H9 (cell line): ENCODE data around the gene HEATR3. TPM values are rescaled to one million over a fixed set of nuclear protein-coding genes. Genes with fewer than 3 reads are reported as not detected.

Experiments
- DNase-seq: peaks from one replicate; pipeline ENCODE4 v3.0.0-alpha.2; 2017
- H2AFZ ChIP-seq: one replicate; pipeline ENCODE4 v1.6.1; 2013; ENCODE audit warnings: mild to moderate bottlenecking, low read length, control low read depth, moderate library complexity
- H2AK5ac ChIP-seq: 2 replicates; pipeline ENCODE4 v1.6.1; 2013; ENCODE audit warnings: low read length, control low read depth, mixed read lengths; ENCODE audit not compliant: insufficient read length
- H2BK120ac ChIP-seq: one replicate; pipeline ENCODE4 v1.6.1; 2013; ENCODE audit warnings: low read depth, mild to moderate bottlenecking, low read length, control low read depth, inconsistent platforms; ENCODE audit not compliant: poor library complexity, severe bottlenecking
- H2BK12ac ChIP-seq: 2 replicates; pipeline ENCODE4 v1.6.1; 2013; ENCODE audit warnings: low read length, control low read depth, mixed read lengths, low read depth; ENCODE audit not compliant: insufficient read length
- H2BK15ac ChIP-seq: 2 replicates; pipeline ENCODE4 v1.6.1; 2013; ENCODE audit warnings: low read depth, low read length, control low read depth
- H2BK20ac ChIP-seq: one replicate; pipeline ENCODE4 v1.6.1; 2013; ENCODE audit warnings: low read depth, mild to moderate bottlenecking, low read length, control low read depth, inconsistent platforms; ENCODE audit not compliant: poor library complexity, severe bottlenecking
- H2BK5ac ChIP-seq: 2 replicates; pipeline ENCODE4 v1.6.1; 2013; ENCODE audit warnings: low read length, control low read depth, mixed read lengths; ENCODE audit not compliant: insufficient read length
- H3K14ac ChIP-seq: 2 replicates; pipeline ENCODE4 v1.6.1; 2013; ENCODE audit warnings: low read length, control low read depth; ENCODE audit not compliant: insufficient read depth
- H3K18ac ChIP-seq: 2 replicates; pipeline ENCODE4 v1.6.1; 2013; ENCODE audit warnings: low read depth, mild to moderate bottlenecking, mixed read lengths, low read length, control low read depth; ENCODE audit not compliant: insufficient read length
- H3K23ac ChIP-seq: 2 replicates; pipeline ENCODE4 v1.6.1; 2013; ENCODE audit warnings: low read length, control low read depth, mixed read lengths, low read depth; ENCODE audit not compliant: insufficient read length
- H3K23me2 ChIP-seq: 2 replicates; pipeline ENCODE4 v1.6.1; 2013; ENCODE audit warnings: low read depth, mild to moderate bottlenecking, mixed read lengths, low read length, control low read depth; ENCODE audit not compliant: insufficient read length, poor library complexity, severe bottlenecking
- H3K27ac ChIP-seq: 2 replicates; pipeline ENCODE4 v1.5.1; 2013; ENCODE audit warnings: low read length, control low read depth, mixed read lengths, low read depth; ENCODE audit not compliant: insufficient read length
- H3K27me3 ChIP-seq: 2 replicates; pipeline ENCODE4 v1.6.1; 2013; ENCODE audit warnings: low read length, control low read depth, inconsistent platforms; ENCODE audit not compliant: insufficient read depth
- H3K4ac ChIP-seq: 2 replicates; pipeline ENCODE4 v1.6.1; 2013; ENCODE audit warnings: low read depth, mild to moderate bottlenecking, control low read depth, inconsistent platforms, low read length, moderate library complexity
- H3K4me1 ChIP-seq: 2 replicates; pipeline ENCODE4 v1.6.1; 2013; ENCODE audit warnings: low read length, control low read depth, inconsistent platforms; ENCODE audit not compliant: insufficient read depth
- H3K4me2 ChIP-seq: 2 replicates; pipeline ENCODE4 v1.6.1; 2013; ENCODE audit warnings: low read length, control low read depth, mixed read lengths; ENCODE audit not compliant: insufficient read length, insufficient read depth
- H3K56ac ChIP-seq: 2 replicates; pipeline ENCODE4 v1.6.1; 2013; ENCODE audit warnings: low read depth, mild to moderate bottlenecking, mixed read lengths, low read length, control low read depth; ENCODE audit not compliant: insufficient read length
- H3K79me1 ChIP-seq: 2 replicates; pipeline ENCODE4 v1.6.1; 2013; ENCODE audit warnings: low read depth, mild to moderate bottlenecking, moderate library complexity, low read length, control low read depth, inconsistent platforms; ENCODE audit not compliant: insufficient read depth, poor library complexity, severe bottlenecking
- H3K79me2 ChIP-seq: 2 replicates; pipeline ENCODE4 v1.6.1; 2013; ENCODE audit warnings: low read length, control low read depth, inconsistent platforms; ENCODE audit not compliant: insufficient read depth
- H3K9ac ChIP-seq: 2 replicates; pipeline ENCODE4 v1.6.1; 2013; ENCODE audit warnings: low read length, control low read depth, mixed read lengths; ENCODE audit not compliant: insufficient read length; ENCODE audit errors: extremely low read depth
- H3K9me3 ChIP-seq: one replicate; pipeline ENCODE4 v1.6.1; 2013; ENCODE audit warnings: low read depth, low read length, inconsistent platforms; ENCODE audit not compliant: control insufficient read depth
- H3T11ph ChIP-seq: one replicate; pipeline ENCODE4 v1.6.1; 2013; ENCODE audit warnings: mild to moderate bottlenecking, low read length, control low read depth, inconsistent platforms
- H4K20me1 ChIP-seq: one replicate; pipeline ENCODE4 v1.6.1; 2013; ENCODE audit not compliant: control insufficient read depth, insufficient read length, insufficient read depth
- H4K5ac ChIP-seq: 2 replicates; pipeline ENCODE4 v1.6.1; 2013; ENCODE audit warnings: low read depth, mild to moderate bottlenecking, mixed read lengths, low read length, control low read depth; ENCODE audit not compliant: insufficient read length
- H4K8ac ChIP-seq: replicated peaks from 2 replicates; pipeline ENCODE4 v1.6.1; 2013; ENCODE audit warnings: low read length, control low read depth, mixed read lengths, low read depth; ENCODE audit not compliant: insufficient read length
- H4K91ac ChIP-seq: 2 replicates; pipeline ENCODE4 v1.6.1; 2013; ENCODE audit warnings: low read depth, mild to moderate bottlenecking, moderate library complexity, mixed read lengths, low read length, control low read depth; ENCODE audit not compliant: insufficient read length
- H3K27ac Mint-ChIP-seq, 3 experiments: 2 replicates in 2 of 3; 3 replicates in 1 of 3; pipeline ENCODE4 v1.8.0; 2020 to 2021; ENCODE audit warnings: mixed read lengths in 3 of 3, mild to moderate bottlenecking in 1 of 3, moderate library complexity in 1 of 3
- H3K27me3 Mint-ChIP-seq: 2 replicates; pipeline ENCODE4 v1.8.0; 2021; ENCODE audit warnings: low read depth, mild to moderate bottlenecking, moderate library complexity, mixed read lengths
- H3K36me3 Mint-ChIP-seq, 3 experiments: 2 replicates in 2 of 3; 3 replicates in 1 of 3; pipeline ENCODE4 v1.8.0; 2020 to 2021; ENCODE audit warnings: low read depth in 3 of 3, mixed read lengths in 3 of 3; ENCODE audit not compliant: insufficient read depth in 1 of 3
- H3K4me1 Mint-ChIP-seq, 2 experiments: 2 replicates each; pipeline ENCODE4 v1.8.0; 2020; ENCODE audit warnings: mixed read lengths in 2 of 2
- H3K4me3 Mint-ChIP-seq, 2 experiments: 2 replicates in 1 of 2; 3 replicates in 1 of 2; pipeline ENCODE4 v1.8.0; 2020 to 2021; ENCODE audit warnings: mild to moderate bottlenecking in 2 of 2, mixed read lengths in 2 of 2, moderate library complexity in 1 of 2
- H3K9me3 Mint-ChIP-seq, 2 experiments: 2 replicates in 1 of 2; 3 replicates in 1 of 2; pipeline ENCODE4 v1.8.0; 2020; ENCODE audit warnings: mild to moderate bottlenecking in 2 of 2, mixed read lengths in 2 of 2, moderate library complexity in 1 of 2
- WGBS: extraction: QIAGEN DNeasy Blood & Tissue Kit; methylation state at CpG from one replicate; pipeline ENCODE4 v1.1.7; 2013; ENCODE audit warnings: missing lambda C conversion rate, low lambda C conversion rate, mixed read lengths; ENCODE audit not compliant: insufficient read length; ENCODE audit errors: extremely low coverage; 5-methylcytosine and 5-hydroxymethylcytosine counted together
- total RNA-seq: library from RNA; stranded (reverse); gene quantifications from 2 replicates; pipeline ENCODE4 v1.2.1, GENCODE V29; 2021
- TF ChIP-seq, protein P1 (sequence below): fragments of 200-600 bp; sonication (generic); conservative IDR thresholded peaks from 3 replicates; pipeline ENCODE4 v1.8.0; 2021; ENCODE audit warnings: antibody characterized with exemption, mild to moderate bottlenecking

Gene HEATR3
- total RNA-seq, 1 experiment from 2014 or later: 26.5 TPM

DNA sequence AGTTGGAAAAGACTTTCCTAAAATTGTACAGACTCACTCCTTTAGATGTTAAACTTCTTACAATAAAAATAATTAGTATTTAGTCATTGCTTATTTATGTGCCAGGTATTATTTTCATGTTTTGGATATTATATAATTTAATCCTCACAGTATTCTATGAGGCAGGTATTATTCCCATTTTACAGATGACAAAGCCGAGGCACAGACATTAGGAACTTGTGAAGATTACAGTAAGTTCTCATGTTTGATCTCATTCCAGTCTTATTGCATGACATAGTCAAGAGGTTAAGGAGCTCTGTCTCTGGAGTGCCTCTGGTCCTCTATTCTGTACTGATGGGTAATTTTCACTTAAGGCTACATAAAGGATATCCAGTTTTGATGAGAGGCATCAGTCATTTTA is 3.3 kb downstream of the HEATR3 start:
- DNase-seq: no peak
- no peaks in the 10 kb centered on the region for H3K4me1 ChIP-seq
- H2BK5ac ChIP-seq: no peak overlapping the region
- peaks cover 9% of the 10 kb centered on the region for H3K79me1 ChIP-seq
- H3K18ac ChIP-seq: no peak overlapping the region
- H3K9me3 ChIP-seq: no peaks in the 10 kb centered on the region
- Mint-ChIP-seq H3K4me3 (no peak overlapping the region), H3K27me3 (no peaks in the 10 kb centered on the region), H3K27ac (no peak overlapping the region), H3K4me1 (peaks cover 25 to 29% of the 10 kb centered on the region in 2 experiments), H3K9me3 (no peaks in the 10 kb centered on the region; a peak in 2 of 5 replicates), H3K36me3 (peaks cover 6 to 23% (median 16%) of the 10 kb centered on the region in 3 experiments; a peak in 5 of 7 replicates)
- H4K91ac ChIP-seq: no peak overlapping the region
- H4K8ac ChIP-seq: no peak overlapping the region
- no peak overlapping the region for H3K9ac ChIP-seq
- no peak overlapping the region for H2BK15ac ChIP-seq
- no peak overlapping the region for H3K56ac ChIP-seq
- no peak overlapping the region for H3K4ac ChIP-seq
- 0 out of 2 replicates have a peak, but pooled peaks cover 2% of the 10 kb centered on the region for H3K79me2 ChIP-seq
- H2BK120ac ChIP-seq: no peak overlapping the region
- TF ChIP-seq, protein P1, sequence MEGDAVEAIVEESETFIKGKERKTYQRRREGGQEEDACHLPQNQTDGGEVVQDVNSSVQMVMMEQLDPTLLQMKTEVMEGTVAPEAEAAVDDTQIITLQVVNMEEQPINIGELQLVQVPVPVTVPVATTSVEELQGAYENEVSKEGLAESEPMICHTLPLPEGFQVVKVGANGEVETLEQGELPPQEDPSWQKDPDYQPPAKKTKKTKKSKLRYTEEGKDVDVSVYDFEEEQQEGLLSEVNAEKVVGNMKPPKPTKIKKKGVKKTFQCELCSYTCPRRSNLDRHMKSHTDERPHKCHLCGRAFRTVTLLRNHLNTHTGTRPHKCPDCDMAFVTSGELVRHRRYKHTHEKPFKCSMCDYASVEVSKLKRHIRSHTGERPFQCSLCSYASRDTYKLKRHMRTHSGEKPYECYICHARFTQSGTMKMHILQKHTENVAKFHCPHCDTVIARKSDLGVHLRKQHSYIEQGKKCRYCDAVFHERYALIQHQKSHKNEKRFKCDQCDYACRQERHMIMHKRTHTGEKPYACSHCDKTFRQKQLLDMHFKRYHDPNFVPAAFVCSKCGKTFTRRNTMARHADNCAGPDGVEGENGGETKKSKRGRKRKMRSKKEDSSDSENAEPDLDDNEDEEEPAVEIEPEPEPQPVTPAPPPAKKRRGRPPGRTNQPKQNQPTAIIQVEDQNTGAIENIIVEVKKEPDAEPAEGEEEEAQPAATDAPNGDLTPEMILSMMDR: no peak
- H2AK5ac ChIP-seq: no peak overlapping the region
- no CpG with 5 or more reads among the region's 1 CpG for WGBS
- peaks cover 10% of the 10 kb centered on the region for H3K23me2 ChIP-seq
- H2BK12ac ChIP-seq: no peak overlapping the region
- no peak overlapping the region for H4K5ac ChIP-seq
- no peaks in the 10 kb centered on the region for H4K20me1 ChIP-seq
- no peak overlapping the region for H3K14ac ChIP-seq
- no peak overlapping the region for H3K23ac ChIP-seq
- no peak overlapping the region for H3K4me2 ChIP-seq
- no peak overlapping the region for H2AFZ ChIP-seq
- no peak overlapping the region for H2BK20ac ChIP-seq
- H3K27ac ChIP-seq: no peak overlapping the region
- no peak overlapping the region for H3T11ph ChIP-seq
- H3K27me3 ChIP-seq: no peaks in the 10 kb centered on the region
